Measurements from ENCODE around the gene ABCG1. TPM values are rescaled to one million over a fixed set of nuclear protein-coding genes. Genes with fewer than 3 reads are reported as not detected.

The ABCG1 gene
- total and polyA plus RNA-seq, 2 experiments from 2014 or later: 1.3 to 4.4 TPM

DNA sequence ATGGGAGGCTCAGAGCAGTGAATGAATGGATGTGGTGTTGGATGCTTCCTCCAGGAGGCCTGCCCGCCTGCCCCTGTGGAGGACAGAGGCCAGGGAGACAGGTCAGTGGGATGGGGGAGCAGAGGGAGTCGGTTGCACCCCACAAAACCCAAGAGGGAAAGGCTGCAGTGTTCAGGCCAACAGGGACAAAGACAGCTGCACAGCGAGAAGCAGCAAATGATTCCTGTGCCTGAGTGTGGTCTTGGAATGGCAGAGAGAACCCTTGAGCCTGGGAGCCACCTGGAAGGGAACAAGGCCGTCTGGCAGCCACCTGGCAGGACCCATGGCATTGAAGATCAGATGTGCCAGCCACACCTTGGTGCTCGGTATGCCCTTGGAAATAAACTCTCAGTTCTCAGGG, 88.2 kb downstream of the ABCG1 start:
- H3K36me3 Mint-ChIP-seq (ENCODE audit: low read depth): no peaks in the 10 kb centered on the region
- H3K4me1 Mint-ChIP-seq: peaks cover 8% of the 10 kb centered on the region
- DNase-seq (ENCODE audit: low spot score) (no peak), ATAC-seq (no peak)
- Histone ChIP-seq H2AFZ (no peak overlapping the region), H3K9me2 (ENCODE audit: insufficient read depth) (no peaks in the 10 kb centered on the region), H3K27ac (ENCODE audit: low read depth) (no peak overlapping the region), H4K20me1 (replicated peaks; ENCODE audit: insufficient read depth) (no peaks in the 10 kb centered on the region), H3K4me3 (no peak overlapping the region), H3K4me1 (ENCODE audit: insufficient read depth) (no peaks in the 10 kb centered on the region), H3K79me2 (replicated peaks; ENCODE audit: insufficient read depth) (no peaks in the 10 kb centered on the region), H3K4me2 (no peak overlapping the region), H3F3A (replicated peaks; ENCODE audit: low read depth) (no peaks in the 10 kb centered on the region), H3K27me3 (ENCODE audit: insufficient read depth) (no peaks in the 10 kb centered on the region), H3K36me3 (ENCODE audit: insufficient read depth) (no peaks in the 10 kb centered on the region)
- H3K4me3 Mint-ChIP-seq: no peak overlapping the region
- TF ChIP-seq POLR2AphosphoS5 (IDR thresholded peaks at IDR 0.05; ENCODE audit: low read depth): no peak
- TF ChIP-seq JUNB (IDR thresholded peaks at IDR 0.05; ENCODE audit: unreplicated experiment): no peak
- no peak for TF ChIP-seq EZH2 (IDR thresholded peaks at IDR 0.05; ENCODE audit: low read depth, unreplicated experiment)
- TF ChIP-seq, protein P1, sequence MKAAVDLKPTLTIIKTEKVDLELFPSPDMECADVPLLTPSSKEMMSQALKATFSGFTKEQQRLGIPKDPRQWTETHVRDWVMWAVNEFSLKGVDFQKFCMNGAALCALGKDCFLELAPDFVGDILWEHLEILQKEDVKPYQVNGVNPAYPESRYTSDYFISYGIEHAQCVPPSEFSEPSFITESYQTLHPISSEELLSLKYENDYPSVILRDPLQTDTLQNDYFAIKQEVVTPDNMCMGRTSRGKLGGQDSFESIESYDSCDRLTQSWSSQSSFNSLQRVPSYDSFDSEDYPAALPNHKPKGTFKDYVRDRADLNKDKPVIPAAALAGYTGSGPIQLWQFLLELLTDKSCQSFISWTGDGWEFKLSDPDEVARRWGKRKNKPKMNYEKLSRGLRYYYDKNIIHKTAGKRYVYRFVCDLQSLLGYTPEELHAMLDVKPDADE (IDR thresholded peaks at IDR 0.05): no peak
- TF ChIP-seq, protein P2, sequence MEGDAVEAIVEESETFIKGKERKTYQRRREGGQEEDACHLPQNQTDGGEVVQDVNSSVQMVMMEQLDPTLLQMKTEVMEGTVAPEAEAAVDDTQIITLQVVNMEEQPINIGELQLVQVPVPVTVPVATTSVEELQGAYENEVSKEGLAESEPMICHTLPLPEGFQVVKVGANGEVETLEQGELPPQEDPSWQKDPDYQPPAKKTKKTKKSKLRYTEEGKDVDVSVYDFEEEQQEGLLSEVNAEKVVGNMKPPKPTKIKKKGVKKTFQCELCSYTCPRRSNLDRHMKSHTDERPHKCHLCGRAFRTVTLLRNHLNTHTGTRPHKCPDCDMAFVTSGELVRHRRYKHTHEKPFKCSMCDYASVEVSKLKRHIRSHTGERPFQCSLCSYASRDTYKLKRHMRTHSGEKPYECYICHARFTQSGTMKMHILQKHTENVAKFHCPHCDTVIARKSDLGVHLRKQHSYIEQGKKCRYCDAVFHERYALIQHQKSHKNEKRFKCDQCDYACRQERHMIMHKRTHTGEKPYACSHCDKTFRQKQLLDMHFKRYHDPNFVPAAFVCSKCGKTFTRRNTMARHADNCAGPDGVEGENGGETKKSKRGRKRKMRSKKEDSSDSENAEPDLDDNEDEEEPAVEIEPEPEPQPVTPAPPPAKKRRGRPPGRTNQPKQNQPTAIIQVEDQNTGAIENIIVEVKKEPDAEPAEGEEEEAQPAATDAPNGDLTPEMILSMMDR (conservative IDR thresholded peaks at IDR 0.05; ENCODE audit: low read depth in 2 of 2): no peak
- no peak for TF ChIP-seq ZNF331 (CRISPR knock-in tag; IDR thresholded peaks at IDR 0.05; ENCODE audit: low read depth)
- no peak for TF ChIP-seq NANOG (IDR thresholded peaks at IDR 0.05; ENCODE audit: borderline replicate concordance)
- TF ChIP-seq REST (IDR thresholded peaks at IDR 0.05; ENCODE audit: unreplicated experiment): no peak
- TF ChIP-seq STAT1 (IDR thresholded peaks at IDR 0.05; ENCODE audit: unreplicated experiment): no peak
- TF ChIP-seq ZNF114 (CRISPR knock-in tag; IDR thresholded peaks at IDR 0.05): no peak
- TF ChIP-seq, protein P3, sequence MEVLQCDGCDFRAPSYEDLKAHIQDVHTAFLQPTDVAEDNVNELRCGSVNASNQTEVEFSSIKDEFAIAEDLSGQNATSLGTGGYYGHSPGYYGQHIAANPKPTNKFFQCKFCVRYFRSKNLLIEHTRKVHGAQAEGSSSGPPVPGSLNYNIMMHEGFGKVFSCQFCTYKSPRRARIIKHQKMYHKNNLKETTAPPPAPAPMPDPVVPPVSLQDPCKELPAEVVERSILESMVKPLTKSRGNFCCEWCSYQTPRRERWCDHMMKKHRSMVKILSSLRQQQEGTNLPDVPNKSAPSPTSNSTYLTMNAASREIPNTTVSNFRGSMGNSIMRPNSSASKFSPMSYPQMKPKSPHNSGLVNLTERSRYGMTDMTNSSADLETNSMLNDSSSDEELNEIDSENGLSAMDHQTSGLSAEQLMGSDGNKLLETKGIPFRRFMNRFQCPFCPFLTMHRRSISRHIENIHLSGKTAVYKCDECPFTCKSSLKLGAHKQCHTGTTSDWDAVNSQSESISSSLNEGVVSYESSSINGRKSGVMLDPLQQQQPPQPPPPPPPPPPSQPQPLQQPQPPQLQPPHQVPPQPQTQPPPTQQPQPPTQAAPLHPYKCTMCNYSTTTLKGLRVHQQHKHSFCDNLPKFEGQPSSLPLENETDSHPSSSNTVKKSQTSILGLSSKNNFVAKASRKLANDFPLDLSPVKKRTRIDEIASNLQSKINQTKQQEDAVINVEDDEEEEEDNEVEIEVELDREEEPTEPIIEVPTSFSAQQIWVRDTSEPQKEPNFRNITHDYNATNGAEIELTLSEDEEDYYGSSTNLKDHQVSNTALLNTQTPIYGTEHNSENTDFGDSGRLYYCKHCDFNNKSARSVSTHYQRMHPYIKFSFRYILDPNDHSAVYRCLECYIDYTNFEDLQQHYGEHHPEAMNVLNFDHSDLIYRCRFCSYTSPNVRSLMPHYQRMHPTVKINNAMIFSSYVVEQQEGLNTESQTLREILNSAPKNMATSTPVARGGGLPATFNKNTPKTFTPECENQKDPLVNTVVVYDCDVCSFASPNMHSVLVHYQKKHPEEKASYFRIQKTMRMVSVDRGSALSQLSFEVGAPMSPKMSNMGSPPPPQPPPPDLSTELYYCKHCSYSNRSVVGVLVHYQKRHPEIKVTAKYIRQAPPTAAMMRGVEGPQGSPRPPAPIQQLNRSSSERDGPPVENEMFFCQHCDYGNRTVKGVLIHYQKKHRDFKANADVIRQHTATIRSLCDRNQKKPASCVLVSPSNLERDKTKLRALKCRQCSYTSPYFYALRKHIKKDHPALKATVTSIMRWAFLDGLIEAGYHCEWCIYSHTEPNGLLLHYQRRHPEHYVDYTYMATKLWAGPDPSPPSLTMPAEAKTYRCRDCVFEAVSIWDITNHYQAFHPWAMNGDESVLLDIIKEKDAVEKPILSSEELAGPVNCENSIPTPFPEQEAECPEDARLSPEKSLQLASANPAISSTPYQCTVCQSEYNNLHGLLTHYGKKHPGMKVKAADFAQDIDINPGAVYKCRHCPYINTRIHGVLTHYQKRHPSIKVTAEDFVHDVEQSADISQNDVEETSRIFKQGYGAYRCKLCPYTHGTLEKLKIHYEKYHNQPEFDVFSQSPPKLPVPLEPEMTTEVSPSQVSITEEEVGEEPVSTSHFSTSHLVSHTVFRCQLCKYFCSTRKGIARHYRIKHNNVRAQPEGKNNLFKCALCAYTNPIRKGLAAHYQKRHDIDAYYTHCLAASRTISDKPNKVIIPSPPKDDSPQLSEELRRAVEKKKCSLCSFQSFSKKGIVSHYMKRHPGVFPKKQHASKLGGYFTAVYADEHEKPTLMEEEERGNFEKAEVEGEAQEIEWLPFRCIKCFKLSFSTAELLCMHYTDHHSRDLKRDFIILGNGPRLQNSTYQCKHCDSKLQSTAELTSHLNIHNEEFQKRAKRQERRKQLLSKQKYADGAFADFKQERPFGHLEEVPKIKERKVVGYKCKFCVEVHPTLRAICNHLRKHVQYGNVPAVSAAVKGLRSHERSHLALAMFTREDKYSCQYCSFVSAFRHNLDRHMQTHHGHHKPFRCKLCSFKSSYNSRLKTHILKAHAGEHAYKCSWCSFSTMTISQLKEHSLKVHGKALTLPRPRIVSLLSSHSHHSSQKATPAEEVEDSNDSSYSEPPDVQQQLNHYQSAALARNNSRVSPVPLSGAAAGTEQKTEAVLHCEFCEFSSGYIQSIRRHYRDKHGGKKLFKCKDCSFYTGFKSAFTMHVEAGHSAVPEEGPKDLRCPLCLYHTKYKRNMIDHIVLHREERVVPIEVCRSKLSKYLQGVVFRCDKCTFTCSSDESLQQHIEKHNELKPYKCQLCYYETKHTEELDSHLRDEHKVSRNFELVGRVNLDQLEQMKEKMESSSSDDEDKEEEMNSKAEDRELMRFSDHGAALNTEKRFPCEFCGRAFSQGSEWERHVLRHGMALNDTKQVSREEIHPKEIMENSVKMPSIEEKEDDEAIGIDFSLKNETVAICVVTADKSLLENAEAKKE (CRISPR knock-in tag; IDR thresholded peaks at IDR 0.05): no peak
- no peak for TF ChIP-seq CREB1 (CRISPR knock-in tag; IDR thresholded peaks at IDR 0.05; ENCODE audit: low read depth)
- TF ChIP-seq EZH2phosphoT487 (IDR thresholded peaks at IDR 0.05; ENCODE audit: unreplicated experiment): no peak
- no peak overlapping the region for H3K27ac Mint-ChIP-seq
- peaks cover 8% of the 10 kb centered on the region for H3K27me3 Mint-ChIP-seq (ENCODE audit: insufficient read depth, low read depth, poor library complexity)
- no peaks in the 10 kb centered on the region for H3K9me3 Mint-ChIP-seq

Measured in GM23338 (cell line).